Adrenal gland (tissue), 5 donors: Measurements from ENCODE around the gene ABCB9.

Experiments
- POLR2A ChIP-seq, 2 donors: fragments of 450-650 bp; IDR thresholded peaks; one replicate each; pipeline ENCODE4 v1.6.1; 2017; ENCODE audit warnings: antibody characterized with exemption in 2 of 2, mild to moderate bottlenecking in 2 of 2, moderate library complexity in 1 of 2
- TF ChIP-seq, protein P1 (sequence below), 6 experiments: fragments of 450-650 bp in 4 of 6; fragments of 200-600 bp in 2 of 6; sonication (generic) in 1 of 6; IDR thresholded peaks; 1 replicate in 5 of 6; 2 replicates in 1 of 6; pipeline versions ENCODE4 v1.5.1 to v1.8.0; 2016 to 2021; ENCODE audit warnings: antibody characterized with exemption in 6 of 6, mild to moderate bottlenecking in 2 of 6, moderate library complexity in 1 of 6
- donor health status: DM: no; HTN: no; CAD: no.

DNA sequence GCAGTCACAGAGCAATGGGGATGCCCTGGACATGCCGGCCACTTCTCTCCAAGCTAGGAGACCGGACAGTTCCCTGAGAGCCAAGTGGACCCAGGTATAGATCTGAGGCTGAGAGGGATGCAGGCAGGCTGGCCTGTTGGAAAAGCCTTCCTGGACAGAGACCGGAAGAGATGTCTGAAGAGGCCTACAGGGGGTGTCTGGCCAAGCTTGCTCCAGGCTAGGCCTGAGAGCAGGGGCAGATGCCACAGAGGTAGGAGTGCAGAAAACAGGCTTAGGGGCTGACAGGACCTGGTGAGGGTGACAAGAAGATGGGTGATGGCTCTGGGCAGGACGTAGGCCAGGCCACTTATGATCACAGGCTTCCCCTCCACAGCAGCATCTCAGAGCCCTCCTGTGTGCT lies 44.4 kb upstream of the ABCB9 start:
- TF ChIP-seq, protein P1, sequence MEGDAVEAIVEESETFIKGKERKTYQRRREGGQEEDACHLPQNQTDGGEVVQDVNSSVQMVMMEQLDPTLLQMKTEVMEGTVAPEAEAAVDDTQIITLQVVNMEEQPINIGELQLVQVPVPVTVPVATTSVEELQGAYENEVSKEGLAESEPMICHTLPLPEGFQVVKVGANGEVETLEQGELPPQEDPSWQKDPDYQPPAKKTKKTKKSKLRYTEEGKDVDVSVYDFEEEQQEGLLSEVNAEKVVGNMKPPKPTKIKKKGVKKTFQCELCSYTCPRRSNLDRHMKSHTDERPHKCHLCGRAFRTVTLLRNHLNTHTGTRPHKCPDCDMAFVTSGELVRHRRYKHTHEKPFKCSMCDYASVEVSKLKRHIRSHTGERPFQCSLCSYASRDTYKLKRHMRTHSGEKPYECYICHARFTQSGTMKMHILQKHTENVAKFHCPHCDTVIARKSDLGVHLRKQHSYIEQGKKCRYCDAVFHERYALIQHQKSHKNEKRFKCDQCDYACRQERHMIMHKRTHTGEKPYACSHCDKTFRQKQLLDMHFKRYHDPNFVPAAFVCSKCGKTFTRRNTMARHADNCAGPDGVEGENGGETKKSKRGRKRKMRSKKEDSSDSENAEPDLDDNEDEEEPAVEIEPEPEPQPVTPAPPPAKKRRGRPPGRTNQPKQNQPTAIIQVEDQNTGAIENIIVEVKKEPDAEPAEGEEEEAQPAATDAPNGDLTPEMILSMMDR (IDR thresholded peaks at IDR 0.05): no peak
- no peak for TF ChIP-seq POLR2A (IDR thresholded peaks at IDR 0.05)
